Retinal pigment epithelial cell (primary cell): ENCODE results near the gene FECH.

Source experiments
- DNase-seq: peaks from one replicate; pipeline ENCODE4 v3.0.0-alpha.2; 2010; ENCODE audit warnings: low read depth
- H3K4me3 ChIP-seq: 2 replicates; pipeline ENCODE4 v1.5.1; 2011; ENCODE audit warnings: mild to moderate bottlenecking, low read length, control low read depth, moderate library complexity
- TF ChIP-seq, protein P1 (sequence below): conservative IDR thresholded peaks from 2 replicates; pipeline ENCODE4 v1.5.1; 2011; ENCODE audit warnings: low read depth, low read length, control low read depth, inconsistent platforms

FECH gene, protein sequence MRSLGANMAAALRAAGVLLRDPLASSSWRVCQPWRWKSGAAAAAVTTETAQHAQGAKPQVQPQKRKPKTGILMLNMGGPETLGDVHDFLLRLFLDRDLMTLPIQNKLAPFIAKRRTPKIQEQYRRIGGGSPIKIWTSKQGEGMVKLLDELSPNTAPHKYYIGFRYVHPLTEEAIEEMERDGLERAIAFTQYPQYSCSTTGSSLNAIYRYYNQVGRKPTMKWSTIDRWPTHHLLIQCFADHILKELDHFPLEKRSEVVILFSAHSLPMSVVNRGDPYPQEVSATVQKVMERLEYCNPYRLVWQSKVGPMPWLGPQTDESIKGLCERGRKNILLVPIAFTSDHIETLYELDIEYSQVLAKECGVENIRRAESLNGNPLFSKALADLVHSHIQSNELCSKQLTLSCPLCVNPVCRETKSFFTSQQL

DNA sequence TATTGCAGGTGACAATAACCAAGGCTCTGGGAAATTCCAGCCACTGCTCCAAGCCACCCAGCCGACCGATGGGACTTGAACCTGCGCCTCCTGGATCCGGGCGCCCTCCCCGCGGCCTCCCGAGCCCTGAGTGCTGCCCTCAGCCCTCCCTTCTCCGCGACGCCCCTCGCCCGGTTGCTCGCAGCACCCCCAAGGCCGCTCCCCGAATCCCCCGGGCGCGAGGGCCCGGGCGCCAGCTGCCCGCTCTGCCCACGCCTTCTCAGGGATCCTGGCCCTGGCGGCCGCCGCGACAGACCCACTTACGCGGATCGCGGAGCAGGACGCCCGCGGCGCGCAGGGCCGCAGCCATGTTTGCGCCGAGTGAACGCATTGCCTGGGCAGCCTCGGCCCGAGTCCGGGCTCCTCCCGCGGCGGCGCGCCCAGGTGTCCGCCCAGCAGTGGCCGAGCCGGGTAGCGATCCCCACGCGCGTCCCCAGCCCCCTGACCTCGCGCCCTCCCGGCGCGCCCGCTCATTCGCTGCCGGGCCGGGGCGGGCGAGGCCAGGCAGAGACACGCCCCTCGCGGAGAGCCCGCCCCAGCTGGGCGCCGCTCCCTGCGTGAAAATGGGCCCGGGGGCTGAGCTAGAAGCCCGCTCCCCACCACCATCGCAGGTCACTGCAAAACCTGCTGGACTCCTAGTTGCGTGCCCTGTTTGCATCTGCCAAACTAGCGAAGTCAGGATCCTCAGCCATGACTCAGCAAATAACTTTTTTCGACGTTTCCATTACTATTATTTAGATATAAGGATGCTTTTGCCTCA, at the start of gene FECH:
Gene FECH (minus strand): TSS at position 452 of the 799 bp plus-strand sequence. CDS start 82 bp downstream, at position 370.
- DNase-seq, result peak; percentile 16
- peak within 1 kb of the TSS; percentile 63 for H3K4me3 ChIP-seq
- TF ChIP-seq, protein P1, sequence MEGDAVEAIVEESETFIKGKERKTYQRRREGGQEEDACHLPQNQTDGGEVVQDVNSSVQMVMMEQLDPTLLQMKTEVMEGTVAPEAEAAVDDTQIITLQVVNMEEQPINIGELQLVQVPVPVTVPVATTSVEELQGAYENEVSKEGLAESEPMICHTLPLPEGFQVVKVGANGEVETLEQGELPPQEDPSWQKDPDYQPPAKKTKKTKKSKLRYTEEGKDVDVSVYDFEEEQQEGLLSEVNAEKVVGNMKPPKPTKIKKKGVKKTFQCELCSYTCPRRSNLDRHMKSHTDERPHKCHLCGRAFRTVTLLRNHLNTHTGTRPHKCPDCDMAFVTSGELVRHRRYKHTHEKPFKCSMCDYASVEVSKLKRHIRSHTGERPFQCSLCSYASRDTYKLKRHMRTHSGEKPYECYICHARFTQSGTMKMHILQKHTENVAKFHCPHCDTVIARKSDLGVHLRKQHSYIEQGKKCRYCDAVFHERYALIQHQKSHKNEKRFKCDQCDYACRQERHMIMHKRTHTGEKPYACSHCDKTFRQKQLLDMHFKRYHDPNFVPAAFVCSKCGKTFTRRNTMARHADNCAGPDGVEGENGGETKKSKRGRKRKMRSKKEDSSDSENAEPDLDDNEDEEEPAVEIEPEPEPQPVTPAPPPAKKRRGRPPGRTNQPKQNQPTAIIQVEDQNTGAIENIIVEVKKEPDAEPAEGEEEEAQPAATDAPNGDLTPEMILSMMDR, result no peak

DNA sequence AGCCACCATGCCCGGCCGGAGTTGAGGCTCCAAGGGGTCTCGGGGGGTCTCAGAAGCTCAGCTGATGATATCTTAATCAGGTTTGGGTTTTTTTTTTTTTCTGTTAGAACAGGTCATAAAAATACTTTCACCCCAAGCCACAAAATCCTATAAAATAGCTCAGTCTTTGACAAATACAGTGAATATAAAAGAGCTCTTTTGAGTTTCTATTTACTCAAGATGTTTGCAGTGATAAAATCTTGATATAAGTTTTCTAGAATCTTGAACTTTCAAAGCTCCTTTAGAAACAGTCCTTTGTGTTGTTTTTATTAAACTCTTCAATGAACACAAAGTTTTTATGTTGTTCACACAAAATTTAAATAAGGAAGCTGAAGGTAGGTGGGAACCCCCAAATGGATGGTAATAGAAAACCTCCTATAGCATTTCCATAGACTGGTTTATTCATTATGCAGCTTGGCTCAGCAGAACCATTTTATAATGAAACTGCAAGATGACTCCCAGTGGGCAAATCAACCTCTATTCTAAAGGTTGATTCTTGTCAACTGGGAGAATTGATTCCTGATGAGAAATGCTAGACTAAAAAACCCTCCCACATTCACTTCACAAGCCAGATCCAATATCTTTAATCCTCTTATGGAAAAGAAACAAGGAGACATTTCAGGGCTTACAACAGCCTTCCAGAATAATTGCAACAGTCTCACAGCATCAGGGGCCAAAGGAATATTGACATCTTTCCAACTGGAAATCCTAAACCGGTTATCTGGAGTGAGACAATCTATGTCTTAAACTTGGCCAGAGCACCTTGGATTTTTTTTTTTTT, 48.7 kb upstream of the FECH start:
- no peak overlapping the region for H3K4me3 ChIP-seq
- TF ChIP-seq, protein P1, result no peak

DNA sequence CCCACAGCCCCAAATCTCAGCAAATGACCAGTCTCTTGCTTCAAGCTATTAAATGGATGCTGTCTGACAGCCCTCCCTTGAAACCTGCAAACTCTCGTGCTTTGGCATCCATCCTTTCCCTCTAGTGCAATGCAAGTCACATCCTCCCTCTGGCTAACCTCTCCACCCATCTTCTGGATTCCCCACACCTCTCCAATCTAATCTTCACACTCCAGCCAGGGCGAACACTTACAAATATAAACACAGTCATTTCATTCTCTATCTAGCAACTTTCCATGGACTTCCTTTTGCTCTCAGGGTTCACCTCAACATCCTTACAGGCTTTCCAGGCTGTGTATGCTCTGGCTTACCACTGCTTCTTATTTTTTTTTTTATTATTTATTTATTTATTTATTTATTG, 45.2 kb upstream of the FECH start:
- no peak overlapping the region for H3K4me3 ChIP-seq
- no peak for DNase-seq
- TF ChIP-seq, protein P1, result no peak

More for the DNA sequence above, 48.7 kb upstream of the FECH start:
- DNase-seq, result no peak

DNA sequence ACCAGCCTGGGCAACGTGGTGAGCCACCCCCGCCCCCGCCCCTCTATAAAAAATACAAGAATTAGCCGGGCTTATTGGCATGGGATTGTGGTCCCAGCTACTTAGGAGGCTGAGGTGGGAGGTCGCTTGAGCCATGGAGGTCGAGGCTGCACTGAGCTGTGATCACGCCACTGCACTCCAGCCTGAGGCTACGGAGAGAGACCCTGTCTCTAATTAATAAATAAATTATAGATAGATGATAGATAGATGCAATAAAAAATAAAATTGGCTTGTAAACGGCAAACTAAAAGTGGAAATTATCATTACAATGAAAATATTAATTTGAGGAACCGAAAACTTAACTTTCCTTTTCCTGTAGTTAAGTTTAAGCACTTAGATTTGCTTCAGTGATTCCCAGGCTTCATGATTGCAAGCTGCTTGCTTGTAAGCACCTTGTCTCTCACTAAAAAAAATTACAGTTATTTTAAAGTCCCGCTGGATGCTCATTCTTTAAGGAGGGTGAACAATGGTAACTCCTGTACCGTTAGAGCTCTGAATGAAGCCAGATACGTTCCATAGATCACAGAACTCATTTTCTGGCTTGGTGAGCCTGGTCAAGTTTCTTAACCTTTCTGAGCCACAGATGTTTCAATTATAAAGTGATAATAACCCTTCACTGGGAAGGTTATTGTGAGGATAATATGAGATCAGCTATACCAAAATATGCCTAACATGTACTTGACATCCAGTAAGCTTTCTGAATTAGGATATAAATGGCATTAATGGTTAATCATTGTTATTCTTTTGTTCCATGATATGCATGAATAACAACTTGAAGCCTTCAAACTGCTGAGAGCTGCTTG, 44.5 kb upstream of the FECH start:
- peak overlapping the region; percentile 72 for H3K4me3 ChIP-seq
- TF ChIP-seq, protein P1, result no peak
- no peak for DNase-seq

DNA sequence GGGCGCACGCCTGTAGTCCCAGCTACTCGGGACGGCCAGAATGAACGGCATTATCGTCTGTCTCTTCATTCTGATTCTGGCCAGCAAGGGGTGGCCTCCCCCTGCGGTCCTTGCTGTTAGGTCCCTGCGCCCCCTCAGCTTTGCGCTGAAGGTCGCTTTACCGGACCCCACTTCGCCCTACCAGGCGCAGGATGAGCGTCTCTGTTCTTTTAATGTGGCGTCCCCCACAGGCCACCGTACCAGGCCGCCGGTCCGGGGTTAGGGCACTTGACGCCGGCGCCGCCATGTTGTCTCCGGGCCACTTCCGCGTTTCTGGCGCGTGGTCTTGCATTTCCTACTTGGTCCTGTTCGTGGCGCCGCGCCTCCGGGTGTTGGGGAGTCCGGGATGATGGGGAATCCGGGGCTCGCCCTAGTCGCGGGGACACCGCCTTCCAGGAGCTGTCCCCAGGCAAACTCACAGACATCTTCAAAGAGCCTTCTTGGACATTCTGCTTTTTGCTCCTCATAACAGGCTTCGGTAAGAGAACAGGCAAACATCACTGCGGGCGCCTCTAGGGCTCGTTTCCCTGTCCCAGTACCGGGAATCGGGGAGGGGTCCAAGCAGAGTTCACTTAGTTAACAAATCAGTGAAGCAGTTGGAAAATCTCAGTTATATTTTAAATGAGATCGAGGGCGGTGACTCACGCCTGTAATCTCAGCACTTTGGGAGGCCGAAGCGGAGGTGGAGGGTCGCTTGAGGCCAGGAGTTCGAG, 43.7 kb upstream of the FECH start:
- peak overlapping the region; percentile 72 for H3K4me3 ChIP-seq
- TF ChIP-seq, protein P1, result peak; percentile 65
- peak; percentile 84 for DNase-seq
